GM19240 (cell line): ENCODE data around the gene TSR1.

Experiments
- DNase-seq: peaks from one replicate; pipeline ENCODE4 v3.0.0; 2011; ENCODE audit warnings: low spot score; ENCODE audit not compliant: insufficient read length

TSR1 gene

DNA sequence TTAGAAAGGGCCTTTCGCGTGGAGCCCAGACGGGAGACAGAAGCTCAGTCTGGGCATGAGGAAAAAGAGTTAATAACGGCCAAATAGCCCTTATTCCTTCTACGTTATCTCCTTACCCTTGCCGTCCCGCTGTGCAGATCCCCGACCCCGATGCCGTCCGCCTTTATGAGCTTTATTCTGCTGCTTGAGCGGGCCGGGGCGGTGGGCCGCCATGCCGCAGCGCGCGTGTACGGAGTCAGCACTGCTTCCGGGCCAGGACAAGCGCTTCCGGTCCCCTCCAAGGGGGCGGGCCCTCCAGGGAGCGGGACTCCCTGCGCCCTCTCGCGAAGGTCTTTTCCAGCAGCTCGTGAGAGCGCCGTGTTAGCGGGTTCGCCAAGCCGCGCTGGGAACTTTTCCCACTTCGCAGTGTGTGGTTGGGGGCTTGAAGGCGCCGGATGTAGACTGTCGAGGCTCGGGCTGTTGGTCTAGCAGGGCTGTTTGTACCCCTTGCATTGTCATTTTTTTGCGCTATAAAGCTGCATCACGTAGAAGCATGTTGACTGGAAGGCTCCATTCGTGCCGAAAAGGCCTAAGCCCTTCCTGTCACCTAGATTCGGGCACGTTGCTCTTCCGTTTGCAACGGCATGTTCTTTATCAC lies at the start of gene TSR1:
Gene TSR1, minus strand, starts transcription at position 243 of the 637 bp plus-strand sequence. Its CDS starts 30 bp downstream, at position 213.
- DNase-seq: peak; percentile 99

DNA sequence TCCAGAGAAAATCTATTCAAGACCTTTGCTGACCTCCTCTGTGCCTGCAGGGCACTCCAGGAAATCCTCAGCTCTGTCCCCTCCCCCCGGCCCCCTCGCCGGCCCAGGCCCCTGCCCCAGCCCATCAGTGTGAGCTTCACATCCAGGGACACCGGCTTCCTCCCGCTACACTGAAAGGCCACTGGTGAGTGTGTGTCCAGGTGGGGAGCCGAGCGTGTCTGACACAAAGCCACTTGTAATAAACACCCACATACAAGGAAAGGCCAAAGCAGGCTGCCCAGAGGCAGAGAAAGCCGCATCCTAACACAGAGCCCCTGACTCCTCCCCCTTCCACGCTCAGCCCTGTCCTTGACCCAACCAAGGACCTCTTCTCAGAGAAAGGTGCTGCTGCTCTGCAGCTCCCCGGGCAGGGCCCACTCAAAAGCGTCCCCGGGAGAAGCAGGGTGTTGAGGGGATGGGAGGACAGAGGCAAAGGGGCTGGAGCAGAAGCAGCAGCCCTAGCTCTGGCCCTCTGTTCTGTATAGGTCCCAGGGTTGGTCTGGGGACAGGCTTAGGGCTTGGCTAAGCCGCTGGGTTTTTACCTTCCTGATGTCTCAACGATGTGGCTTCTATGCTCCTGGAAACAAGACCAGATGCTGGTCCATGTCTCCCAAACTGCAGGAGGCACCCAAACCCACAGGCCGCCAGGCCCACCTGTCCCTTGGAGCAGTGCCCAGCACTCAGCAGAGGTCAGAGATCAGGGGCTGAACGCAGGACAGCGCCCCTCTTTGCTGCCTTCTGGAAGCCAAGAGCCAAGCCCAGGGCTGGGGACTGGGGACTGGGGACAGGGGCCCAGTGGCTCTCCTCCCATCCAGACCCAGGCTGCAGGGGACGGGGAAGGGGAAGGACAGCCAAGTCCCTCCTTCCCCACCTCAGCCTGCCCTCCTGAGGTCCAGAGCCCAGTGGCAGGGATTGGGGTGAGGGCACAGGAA lies 49.3 kb upstream of the TSR1 start:
- DNase-seq: no peak

DNA sequence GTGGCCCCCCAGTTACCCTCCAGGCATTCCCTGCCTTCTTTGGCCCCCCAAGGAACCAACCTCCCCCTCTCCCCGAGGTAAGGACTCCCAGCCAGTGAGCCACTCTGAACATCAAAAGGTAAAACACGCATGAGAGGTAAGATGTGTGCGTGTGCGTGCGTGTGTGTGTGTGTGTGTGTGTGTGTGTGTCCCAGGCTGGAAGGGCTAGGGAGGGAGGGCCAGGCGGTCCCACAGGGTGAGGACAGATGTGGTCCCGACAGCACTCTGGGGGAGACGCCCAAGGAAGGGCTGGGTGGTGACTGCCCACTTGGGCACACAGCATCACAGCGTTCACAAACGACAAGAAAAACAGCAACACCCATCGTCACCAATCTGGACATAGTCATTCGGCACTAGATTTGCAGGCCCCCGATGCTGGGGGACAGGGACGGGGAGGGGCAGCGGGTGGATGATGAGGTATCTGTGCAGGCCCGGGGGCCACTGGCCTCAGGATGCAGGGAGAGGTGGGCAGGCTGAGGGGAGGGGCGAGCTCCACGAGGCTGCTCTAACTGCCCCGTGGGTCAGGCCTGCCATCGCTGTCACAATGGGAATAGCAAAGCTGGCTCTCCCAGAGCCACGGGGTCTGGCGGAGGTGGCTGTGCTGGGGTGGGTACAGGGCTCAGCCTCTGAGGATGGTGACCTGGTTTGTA lies 48.3 kb upstream of the TSR1 start:
- no peak for DNase-seq

DNA sequence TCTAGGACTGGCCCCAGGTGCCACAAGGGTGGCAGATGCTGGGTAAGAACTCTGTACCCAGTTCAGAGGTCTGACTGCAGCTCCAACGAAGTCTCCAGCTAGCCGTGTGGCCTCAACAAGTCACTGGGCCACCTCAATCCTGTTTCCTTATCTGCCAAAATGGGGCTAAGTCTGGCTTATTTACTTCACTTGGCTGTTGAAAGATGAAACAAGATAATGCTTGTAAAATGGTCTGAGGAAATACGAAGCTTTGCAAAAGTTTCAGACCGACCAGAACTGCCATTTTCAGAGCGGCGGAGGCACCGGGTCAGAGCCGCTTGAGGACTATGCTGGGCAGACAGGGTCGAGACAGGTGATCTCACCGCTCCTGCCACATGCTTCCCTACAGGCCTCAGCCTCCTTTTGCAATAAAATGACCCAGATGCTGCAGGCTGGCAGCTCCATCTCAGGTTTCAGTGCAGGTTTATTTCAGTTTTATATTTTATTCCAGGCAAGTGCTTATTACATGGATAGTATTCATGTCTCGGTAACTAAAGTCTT lies 47.4 kb upstream of the TSR1 start:
- no peak for DNase-seq

DNA sequence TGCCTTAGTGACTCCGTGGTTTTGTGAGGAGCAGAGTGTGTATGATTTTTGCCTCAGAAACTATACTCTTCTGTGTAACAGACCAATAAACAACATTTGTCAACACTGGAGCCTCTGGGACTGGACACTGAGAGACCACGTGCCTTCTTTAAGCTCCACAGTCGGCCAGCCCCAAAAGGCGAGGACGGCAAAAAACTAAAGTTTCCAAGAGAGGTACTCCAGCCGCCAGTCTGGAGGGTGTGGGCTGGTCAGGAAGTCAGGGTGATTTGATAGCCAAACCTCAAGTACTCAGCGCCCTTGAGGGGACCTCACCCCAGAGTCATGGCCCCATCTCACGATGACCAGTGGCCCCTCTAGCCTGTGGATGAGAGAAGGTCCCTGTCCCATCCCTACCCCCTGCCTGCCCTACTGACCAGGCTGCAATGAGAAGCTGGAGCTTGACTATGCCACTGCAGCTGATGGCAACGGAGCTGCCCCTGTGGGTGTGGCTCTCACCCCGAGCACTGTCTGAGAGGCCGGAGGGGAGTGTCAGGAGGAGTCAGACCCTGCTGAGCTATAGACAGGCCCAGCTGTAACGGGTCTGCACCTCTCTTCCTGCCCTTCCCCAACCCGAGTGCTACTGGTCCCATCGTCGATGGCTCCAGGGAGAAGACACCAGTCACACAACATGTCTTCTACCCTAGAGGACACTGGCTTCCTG lies 44.8 kb upstream of the TSR1 start:
- no peak for DNase-seq

DNA sequence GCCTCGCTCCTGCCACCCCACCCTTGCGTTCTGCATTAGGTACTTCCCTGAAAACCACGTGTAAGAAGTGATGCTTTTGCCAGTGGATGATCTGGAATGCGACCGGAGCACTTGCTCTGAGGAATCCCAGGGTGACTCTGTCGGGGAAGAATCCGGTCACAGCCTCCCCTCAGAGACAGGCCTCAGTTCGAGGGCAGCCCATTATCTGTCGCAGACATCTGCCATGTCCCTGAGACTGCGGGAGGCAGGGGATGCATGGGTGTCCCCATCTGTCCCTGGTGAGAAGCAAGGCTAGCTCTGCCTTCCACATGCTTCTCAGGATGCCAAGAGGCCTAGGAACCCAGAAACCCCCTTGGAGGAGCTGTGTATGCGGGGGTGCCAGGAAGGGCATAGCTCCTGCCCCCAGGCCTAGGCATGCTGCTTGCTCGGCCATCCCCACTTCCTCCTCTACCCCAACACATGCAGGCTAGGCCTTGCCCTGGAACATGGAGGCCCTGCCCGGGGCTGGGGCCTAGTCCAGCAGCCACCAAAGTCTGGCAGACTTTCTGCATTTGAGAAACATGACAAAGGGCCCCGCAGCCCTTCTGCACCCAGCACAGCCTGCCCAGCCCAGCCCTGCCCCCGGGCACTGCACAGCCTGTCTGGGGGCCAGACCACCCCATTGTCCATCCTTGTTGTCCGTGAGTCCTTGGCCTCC lies 44.1 kb upstream of the TSR1 start:
- no peak for DNase-seq

DNA sequence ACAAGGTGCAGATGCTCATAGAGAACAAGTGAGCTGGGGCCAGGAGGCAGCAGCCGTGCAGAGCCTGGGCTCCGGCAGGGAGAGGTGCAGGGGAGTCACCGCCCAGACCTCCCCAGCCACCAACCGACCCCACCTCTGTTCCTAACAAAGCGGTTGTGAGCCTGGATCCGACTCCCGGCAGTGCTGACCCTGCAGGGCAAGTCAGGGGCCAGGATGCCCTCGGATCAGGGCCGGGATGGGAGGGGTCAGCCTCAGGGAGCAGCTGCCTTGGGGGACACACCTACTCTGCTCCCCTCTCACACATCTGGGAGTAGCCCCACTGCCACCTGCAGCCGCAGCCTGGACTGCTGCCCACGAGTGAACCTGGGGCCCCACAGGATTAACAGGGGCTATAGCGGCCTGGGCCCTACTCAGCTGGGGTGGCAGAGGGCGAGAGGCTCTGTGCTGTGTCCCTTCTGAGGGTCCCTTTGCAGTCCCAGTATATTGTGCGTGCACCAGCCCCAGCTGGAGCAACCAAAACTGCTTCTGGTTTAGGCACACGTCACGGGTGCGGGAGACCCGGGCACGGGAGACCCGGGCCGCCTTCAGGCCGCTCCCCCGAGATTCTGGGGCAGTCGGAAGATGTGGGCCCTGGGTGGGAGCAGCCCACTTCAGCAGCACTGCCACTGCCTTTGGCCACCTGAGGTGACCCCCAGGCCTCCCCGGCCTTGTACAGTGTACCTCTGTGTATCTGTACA lies 43.4 kb upstream of the TSR1 start:
- DNase-seq: no peak

DNA sequence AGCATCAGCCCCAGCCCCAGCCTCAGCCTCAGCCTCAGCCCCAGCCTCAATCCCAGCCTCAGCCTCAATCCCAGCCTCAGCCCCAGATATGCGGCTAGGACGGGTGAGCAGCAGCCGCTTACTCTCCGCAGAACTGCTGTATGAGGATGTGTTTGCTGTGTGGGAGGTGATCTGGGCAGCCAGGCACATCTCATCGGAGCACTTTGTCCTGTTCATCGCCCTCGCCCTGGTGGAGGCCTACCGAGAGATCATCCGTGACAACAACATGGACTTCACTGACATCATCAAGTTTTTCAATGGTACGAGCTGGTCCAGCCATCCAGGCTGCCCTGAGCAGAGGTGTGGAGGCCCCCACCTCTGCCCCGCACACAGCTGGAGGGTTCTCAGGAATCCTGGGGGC lies 42.6 kb upstream of the TSR1 start:
- DNase-seq: no peak

DNA sequence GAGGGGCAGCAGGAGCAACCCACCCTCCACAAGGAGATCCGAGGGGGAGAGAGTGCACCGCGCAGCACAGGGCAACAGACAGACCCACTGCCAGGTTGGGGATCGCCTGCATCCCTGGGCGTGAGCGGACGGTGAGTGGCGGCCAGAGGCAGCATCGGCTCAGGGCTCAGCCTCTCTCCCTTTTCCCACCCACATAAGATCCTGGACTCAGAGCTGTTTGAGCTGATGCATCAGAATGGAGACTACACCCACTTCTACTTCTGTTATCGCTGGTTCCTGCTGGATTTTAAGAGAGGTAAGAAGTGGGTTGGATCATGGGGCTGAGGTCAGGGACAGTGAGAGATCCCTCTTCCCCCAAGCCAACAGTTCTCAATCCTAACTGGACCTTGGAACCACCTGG lies 41.4 kb upstream of the TSR1 start:
- DNase-seq: no peak

DNA sequence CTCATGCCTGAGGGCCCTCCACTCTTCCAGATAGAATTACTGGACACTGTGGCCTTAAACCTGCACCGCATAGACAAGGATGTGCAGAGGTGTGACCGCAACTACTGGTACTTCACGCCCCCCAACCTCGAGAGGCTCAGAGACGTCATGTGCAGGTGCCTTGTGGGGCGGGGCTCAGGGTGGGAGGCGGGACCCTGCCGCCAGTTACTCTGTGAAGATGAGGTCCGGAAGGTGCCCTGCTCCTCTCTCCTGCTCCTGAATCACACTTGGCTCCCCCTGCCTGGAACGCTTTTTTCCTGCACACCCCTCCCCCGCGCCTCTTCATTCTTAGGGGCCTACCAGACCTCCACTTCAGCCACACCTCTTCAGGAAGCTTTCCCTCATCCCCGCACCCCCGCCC lies 39.9 kb upstream of the TSR1 start:
- no peak for DNase-seq

DNA sequence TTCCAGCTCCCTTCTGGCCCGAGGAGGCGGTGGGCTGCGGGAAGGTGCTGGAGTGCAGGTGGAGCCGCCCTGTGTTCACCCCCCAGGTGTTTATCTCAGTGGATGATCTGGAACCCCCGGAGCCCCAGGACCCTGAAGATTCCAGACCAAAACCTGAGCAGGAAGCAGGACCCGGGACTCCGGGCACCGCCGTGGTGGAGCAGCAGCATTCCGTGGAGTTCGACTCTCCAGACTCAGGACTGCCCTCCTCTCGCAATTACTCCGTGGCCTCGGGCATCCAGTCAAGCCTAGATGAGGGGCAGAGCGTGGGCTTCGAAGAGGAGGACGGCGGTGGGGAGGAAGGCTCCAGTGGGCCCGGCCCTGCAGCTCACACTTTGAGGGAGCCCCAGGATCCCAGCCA lies 39.1 kb upstream of the TSR1 start:
- no peak for DNase-seq

DNA sequence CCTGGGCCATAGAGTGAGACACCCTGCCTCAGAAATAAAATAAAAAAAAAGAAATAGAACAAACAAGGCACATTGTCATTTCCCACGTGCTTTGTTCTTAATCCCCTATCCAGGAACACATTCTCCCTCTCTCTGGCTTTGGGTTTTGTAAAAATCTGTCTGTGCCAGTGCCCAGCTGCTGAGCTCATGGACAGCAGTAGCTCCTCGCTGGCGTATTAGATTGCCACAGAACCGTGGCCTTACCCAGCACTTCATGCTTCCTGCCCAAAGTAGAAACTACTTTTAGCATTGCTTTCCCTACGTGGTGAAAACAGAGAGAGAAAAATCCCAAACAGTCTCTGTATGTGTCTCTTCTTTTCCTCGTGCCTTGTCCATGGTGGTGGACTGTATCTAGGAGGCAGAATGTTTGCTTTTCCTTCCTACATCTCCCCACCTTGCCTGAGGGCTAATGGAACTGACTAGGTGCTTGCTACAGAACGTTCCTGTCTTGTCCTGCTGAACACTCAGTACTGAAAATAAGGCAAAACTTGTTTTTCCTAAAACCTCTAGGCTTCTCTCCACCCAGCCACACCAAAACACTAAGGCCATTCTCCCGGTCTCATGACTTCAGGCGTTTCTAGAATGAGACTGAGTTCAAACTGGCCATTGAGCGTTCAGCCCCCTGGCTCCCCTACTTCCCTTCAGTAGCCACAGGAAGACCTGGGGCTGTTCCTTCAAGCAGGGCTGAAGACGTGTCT lies 38.5 kb upstream of the TSR1 start:
- no peak for DNase-seq

DNA sequence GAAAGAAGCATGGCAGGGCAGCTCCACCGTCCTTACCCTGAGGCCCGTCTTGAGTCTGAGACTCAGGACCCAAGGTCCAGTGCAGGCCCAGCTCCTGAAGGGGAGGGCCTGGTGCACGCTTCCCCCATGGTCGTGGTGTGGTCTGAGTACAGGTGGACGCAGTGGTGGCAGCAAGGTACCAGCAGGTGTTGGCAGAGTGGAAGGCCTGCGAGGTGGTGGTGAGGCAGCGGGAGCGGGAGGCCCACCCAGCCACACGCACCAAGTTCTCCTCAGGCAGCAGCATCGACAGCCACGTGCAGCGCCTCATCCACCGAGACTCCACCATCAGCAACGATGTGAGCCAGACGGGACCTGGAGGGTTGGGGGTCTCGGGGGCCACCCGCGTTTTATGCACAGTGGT lies 36.9 kb upstream of the TSR1 start:
- DNase-seq: no peak

DNA sequence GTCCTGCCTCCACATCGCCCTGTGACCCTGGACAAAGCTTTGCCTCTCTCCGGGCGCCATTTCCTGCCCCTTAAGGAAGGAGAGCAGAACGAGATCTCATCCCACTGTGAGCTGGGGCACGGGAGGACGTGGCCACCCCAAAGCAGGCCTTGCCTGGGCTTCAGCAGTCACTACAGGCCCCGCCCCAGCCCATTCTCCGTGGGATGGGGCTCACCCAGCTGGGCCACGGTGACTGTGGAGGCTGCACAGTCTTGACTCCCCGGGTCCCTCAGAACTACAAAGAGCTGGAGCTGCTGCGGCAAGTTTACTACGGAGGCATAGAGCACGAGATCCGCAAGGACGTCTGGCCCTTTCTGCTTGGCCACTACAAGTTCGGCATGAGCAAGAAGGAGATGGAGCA lies 36.4 kb upstream of the TSR1 start:
- no peak for DNase-seq

DNA sequence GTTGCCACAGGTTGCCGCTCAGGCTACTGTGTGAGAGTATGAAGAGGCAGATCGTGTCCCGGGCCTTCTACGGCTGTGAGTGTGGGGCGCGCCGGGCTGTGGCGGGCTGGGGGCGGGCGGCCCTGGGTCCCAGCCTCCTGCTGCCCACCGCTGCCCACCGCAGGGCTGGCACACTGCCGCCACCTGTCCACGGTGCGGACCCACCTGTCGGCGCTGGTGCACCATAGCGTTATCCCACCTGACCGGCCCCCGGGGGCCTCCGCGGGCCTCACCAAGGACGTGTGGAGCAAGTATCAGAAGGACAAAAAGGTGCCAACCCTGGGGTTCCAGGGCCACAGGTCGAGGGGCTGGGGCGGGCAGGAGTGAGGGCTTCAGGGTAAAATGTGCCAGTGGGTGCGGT lies 35.9 kb upstream of the TSR1 start:
- no peak for DNase-seq

DNA sequence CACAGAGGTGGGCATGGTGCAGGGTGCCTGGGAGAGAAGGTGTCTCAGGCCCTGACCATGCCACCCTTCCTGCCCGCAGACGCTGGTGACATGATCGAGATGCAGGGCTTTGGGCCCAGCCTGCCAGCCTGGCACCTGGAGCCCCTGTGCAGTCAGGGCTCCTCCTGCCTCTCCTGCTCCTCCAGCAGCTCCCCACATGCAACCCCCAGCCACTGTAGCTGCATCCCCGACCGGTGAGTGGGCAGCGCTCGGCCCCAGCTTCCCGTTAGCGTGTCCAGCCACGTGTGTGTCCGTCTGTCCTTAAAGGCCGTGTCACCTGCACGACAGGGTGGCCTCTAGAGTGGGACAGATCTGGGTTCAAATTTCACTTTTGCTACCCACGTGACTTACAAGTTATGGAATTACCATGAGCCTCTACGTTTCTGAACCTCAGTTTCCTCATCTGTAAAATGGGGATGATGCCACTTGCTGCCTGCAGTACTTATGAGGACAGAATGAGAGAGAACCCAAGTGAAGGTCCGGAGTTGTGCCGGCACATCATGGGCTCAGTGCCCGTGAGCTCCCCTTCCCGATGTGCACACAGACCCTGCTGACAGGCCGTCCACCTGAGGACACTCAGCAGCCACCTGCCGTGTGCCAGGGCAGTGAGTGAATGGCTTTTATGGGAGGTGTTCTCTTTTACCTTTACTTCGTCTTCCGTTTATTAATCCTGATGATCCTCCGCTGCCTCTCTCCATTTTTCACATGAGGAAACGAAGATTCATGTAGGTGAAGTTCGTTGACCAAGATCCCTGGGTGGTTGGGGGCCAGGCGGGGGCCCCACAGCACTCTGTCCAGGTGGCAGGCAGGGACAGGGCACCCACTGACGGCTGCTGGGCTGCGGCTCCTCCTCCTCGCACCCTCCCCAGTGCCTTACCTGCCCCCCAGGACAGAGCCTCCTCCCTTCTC lies 35.2 kb upstream of the TSR1 start:
- DNase-seq: no peak

DNA sequence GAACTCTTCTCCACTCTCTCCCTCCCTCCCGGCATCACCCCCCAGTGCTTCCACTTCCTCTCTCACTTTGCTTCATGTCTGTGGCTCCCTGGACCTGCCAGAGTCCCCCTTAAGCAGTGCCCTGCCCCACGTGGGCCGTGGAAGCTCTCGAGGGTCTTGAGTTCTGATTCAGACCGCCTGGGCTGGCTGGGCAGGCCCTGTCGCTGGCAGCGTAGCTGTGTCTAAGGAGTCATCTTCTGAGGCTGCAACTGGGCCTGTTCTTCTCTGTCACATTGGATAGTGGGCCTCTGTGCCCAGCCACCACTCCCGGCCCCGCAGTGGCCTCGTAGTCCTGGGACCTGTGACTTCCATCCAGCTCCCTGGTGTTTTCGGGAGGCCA lies 33.9 kb upstream of the TSR1 start:
- DNase-seq: no peak

DNA sequence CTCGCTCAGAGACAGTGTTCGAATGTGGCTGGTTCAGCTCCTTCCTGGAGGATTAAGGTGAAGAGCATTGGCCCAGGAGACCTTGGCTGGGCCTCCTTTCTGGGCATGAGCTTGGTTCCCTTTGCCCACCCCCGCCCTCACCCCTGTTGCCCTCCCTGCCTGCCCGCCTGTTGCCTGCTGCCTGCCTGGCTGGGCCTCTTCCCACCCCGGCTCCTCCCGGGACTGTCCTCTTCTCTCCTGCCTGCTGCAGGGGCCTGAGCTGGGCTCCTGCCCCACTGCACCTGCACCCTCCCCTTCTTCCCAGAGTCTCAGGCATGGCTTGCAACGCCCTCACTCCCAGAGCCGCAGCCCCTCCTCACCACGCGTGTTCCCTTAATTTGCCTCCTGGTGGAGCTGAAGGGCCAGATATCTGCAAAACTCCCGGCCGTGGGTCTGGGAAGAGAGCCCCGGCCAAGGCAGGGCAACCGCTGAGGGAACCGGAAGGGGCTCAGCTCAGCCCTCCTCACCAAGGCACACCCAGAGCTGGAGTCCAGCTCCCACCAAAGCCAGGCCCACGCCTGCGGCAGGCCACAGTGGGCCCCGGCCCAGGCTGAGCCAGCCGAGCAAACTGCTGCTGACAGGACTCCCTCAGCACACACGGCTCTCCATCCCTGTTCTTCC lies 33.4 kb upstream of the TSR1 start:
- no peak for DNase-seq
